Rectal smooth muscle tissue (tissue), 1 donor: ENCODE results near the gene CCDC126.
"Not testable (repeated sequence)": the region's sequence is repeated elsewhere in the genome, so short reads cannot be mapped to it uniquely, and the experiment has no call there.

ENCODE experiments used
- H3K27ac ChIP-seq: one replicate; pipeline ENCODE4 v1.7.0; 2013; ENCODE audit warnings: low read depth, low read length, inconsistent platforms
- H3K27me3 ChIP-seq: one replicate; pipeline ENCODE4 v1.7.0; 2013; ENCODE audit warnings: low read length; ENCODE audit not compliant: control insufficient read depth, insufficient read depth
- H3K36me3 ChIP-seq: one replicate; pipeline ENCODE4 v1.7.0; 2013; ENCODE audit warnings: low read length; ENCODE audit not compliant: control insufficient read depth, insufficient read depth
- H3K4me1 ChIP-seq: one replicate; pipeline ENCODE4 v1.7.0; 2013; ENCODE audit warnings: low read length; ENCODE audit not compliant: control insufficient read depth, insufficient read depth
- H3K4me3 ChIP-seq: one replicate; pipeline ENCODE4 v1.7.0; 2013; ENCODE audit warnings: low read length
- H3K9ac ChIP-seq: one replicate; pipeline ENCODE4 v1.7.0; 2013; ENCODE audit warnings: low read length

The CCDC126 gene, protein sequence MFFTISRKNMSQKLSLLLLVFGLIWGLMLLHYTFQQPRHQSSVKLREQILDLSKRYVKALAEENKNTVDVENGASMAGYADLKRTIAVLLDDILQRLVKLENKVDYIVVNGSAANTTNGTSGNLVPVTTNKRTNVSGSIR

DNA sequence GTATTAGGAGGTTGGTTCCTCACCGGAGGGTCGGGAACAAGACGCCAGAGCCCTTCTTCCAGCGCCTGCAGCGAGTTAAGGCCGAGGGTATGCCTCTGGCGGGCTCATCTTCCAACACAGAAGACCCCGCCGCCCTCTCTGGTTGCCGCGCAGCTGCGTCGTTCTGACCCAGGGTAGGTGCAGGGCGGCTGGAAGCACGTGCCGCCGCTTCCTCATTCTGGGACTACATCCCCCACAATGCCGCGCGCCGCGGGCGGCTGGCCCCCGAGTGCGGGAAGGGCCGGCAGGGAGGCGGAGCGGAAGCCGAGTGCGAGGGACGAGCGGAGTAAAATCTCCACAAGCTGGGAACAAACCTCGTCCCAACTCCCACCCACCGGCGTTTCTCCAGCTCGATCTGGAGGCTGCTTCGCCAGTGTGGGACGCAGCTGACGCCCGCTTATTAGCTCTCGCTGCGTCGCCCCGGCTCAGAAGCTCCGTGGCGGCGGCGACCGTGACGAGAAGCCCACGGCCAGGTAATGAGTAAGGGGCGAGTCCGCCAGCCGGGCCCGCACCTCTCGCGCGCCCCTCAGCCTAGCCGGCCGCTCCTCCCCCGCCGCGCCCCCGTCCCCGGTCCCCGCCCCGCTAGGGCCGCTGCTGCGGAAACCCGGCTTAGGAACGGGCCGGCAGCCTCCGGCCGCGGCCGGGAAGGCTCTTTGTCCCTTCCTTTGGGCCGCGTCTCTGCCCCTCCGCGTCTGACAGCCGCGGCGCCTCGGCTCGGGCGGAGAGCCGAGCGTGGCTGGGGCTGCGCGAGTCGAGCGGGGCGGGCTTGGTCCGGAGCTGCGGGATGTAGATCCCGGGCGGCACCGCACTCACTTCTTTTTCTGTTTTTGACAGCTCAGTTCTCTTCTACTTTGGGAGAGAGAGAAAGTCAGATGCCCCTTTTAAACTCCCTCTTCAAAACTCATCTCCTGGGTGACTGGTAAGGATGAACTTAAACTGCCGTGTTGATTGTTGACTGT, at the start of gene CCDC126:
Gene CCDC126 (plus strand): TSS at position 289 of the 998 bp plus-strand sequence. CDS start 13,934 bp downstream, outside the sequence.
- H3K27ac ChIP-seq = peak within 1 kb of the TSS; percentile 95
- peak within 1 kb of the TSS; percentile 87 for H3K4me3 ChIP-seq

DNA sequence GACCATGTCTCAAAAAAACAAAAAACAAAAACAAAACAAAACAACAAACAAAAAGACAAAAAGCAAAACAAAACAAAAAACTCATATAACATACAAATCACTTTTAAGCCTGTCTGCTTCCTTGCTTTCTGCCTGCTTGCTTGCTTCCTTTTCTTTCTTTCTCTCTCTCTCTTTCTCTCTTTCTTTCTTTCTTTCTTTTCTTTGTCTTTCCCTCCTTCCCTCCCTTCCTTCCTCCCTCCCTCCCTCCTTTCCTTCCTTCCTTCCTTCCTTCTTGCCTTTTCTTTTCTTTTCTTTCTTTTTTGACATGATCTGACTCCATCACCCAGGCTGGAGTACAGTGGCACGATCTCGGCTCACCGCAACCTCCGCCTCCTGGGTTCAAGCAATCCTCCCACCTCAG, 49.5 kb upstream of the CCDC126 start:
- no peak overlapping the region for H3K9ac ChIP-seq
- H3K4me1 ChIP-seq = no peaks in the 10 kb centered on the region
- H3K27ac ChIP-seq = no peak overlapping the region
- no peaks in the 10 kb centered on the region for H3K27me3 ChIP-seq
- no peaks in the 10 kb centered on the region for H3K36me3 ChIP-seq
- H3K4me3 ChIP-seq = no peak overlapping the region

More for the DNA sequence above, at the start of gene CCDC126:
- H3K27me3 ChIP-seq = no peaks in the 10 kb centered on the region
- no peaks in the 10 kb centered on the region for H3K4me1 ChIP-seq
- H3K36me3 ChIP-seq = no peaks in the 10 kb centered on the region
- H3K9ac ChIP-seq = peak within 1 kb of the TSS; percentile 74

DNA sequence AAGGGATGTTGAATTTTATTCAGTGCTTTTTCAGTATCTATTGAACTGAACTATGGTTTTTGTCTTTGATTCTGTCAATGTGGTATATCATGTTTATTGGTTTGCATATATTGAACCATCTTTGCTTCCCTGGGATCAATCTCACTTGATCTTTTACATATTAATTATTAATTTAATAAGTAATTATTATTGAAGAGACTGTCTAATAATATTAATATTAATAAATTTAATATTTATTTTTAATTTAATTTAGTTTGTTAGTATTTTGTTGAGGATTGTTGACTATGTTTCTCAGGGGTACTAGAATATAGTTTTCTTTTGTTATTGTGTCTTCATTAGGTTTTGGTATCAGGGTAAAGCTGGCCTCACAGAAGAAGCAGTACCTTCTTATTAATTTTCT, 38.9 kb upstream of the CCDC126 start:
- Histone ChIP-seq H3K9ac (no peak overlapping the region), H3K27ac (no peak overlapping the region), H3K4me1 (no peaks in the 10 kb centered on the region), H3K27me3 (no peaks in the 10 kb centered on the region), H3K4me3 (no peak overlapping the region), H3K36me3 (no peaks in the 10 kb centered on the region)

DNA sequence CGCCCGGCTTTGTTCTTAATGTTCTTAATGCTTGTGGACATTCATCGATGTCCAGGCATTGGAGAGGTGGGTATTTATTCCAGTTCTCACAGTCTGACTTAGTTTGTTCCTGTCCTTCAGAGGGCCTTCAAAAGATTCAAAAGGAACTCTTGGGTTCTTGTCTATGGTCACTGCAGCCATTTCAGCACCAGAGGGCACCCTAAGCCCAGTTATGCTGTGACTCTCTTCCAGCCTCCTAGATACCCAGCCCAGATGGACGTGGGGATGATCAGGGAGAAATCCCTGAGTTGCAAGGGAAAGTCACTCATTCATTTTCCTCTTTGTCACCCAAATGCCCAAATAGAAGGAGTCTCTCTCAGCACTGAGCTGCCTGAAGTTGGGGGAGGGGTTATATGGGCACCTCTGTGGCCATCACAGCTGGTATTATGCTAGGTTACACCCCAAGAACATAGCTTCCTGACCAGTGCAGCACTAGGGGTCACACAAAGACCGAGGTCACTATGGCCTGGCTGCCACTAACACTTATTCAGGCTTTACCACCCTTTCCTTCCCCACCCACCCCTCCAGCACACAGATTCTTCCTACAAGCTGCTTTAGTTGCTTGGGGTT, 26.5 kb upstream of the CCDC126 start:
- Histone ChIP-seq H3K36me3 (no peaks in the 10 kb centered on the region), H3K27me3 (no peaks in the 10 kb centered on the region), H3K9ac (no peak overlapping the region), H3K4me1 (no peaks in the 10 kb centered on the region), H3K4me3 (no peak overlapping the region), H3K27ac (no peak overlapping the region)

DNA sequence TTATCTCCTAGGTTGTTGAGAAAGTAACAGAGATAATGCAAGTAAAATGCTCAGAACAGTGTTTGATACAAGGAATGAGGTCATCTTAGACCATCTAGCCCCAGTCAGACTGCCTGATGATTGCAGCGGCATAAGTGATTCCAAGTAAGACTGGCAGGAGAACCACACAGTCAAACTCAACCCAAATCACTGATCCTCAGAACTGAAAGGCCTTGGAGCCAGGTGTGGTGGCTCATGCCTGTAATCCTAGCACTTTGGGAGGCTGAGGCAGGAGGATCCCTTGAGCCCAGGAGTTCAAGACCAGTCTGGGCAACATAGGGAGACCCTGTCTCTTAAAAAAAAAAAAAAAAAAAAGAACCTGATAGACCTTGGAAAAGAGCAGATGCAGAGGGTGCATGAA, 15.2 kb upstream of the CCDC126 start:
- not testable (repeated sequence) for H3K36me3 ChIP-seq, H3K4me1 ChIP-seq, H3K27ac ChIP-seq, H3K4me3 ChIP-seq, H3K27me3 ChIP-seq, H3K9ac ChIP-seq

DNA sequence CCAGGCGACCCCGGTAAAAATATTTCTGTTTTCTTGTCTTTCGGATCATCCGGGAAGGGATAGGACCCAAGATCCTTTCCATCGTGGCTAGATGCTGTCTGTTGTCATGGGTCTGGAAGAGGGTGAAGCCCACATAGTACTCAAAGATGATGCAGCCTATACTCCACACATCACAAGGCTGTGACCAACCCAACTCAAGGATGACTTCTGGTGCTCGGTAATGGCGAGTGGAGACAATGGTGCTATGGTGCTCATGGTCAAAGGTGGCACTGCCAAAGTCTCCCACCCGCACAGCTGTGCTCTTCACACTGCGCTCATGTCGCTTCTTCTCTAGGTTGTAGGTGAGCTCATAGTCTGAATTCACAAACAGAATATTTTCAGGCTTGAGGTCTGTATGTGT, 11.9 kb upstream of the CCDC126 start:
- H3K9ac ChIP-seq, H3K36me3 ChIP-seq, H3K4me3 ChIP-seq, H3K27me3 ChIP-seq, H3K27ac ChIP-seq, H3K4me1 ChIP-seq: not testable (repeated sequence)

DNA sequence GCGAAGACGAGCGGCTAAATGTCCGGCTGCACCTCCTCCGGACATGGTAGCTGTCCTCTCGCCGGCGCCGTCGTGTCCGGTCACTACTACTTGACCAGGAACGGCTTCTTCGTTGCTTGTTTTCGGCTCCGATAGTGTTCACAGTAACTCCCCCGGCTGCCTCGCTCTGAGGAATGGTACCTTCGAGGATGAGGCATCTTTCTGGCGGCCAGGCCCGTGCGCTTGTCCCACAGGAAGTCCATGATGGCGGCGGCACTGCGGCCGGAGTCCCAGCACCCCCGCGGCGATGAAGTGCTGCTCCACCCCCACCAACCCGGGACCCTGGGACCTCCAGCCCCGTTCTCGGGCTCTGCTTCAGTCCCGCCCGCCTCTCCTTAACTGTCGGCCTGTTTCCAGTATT, 11.0 kb upstream of the CCDC126 start:
- no peak overlapping the region for H3K4me3 ChIP-seq
- no peak overlapping the region for H3K27ac ChIP-seq
- no peaks in the 10 kb centered on the region for H3K27me3 ChIP-seq
- H3K9ac ChIP-seq = no peak overlapping the region
- no peaks in the 10 kb centered on the region for H3K36me3 ChIP-seq
- H3K4me1 ChIP-seq = no peaks in the 10 kb centered on the region

DNA sequence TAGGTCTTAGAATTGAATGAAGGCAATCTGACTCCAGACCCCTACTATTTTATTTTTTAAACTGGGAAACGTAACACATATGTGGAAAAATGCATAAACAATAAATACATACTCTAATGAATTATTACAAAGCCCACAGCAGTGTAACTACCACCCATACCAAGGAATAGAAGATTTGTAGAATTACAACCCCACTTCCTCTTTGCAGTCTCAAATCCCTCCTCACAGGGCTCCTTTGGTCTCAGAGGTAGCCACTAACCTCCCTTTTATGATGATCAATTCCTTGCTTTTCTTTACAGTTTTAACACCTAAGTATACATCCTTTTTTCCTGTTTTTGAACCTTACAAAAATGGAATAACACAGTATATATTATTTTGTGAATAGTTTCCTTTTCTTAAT, 6.7 kb upstream of the CCDC126 start:
- H3K27ac ChIP-seq = no peak overlapping the region
- no peaks in the 10 kb centered on the region for H3K4me1 ChIP-seq
- no peaks in the 10 kb centered on the region for H3K36me3 ChIP-seq
- H3K4me3 ChIP-seq = no peak overlapping the region
- no peaks in the 10 kb centered on the region for H3K27me3 ChIP-seq
- H3K9ac ChIP-seq = no peak overlapping the region

DNA sequence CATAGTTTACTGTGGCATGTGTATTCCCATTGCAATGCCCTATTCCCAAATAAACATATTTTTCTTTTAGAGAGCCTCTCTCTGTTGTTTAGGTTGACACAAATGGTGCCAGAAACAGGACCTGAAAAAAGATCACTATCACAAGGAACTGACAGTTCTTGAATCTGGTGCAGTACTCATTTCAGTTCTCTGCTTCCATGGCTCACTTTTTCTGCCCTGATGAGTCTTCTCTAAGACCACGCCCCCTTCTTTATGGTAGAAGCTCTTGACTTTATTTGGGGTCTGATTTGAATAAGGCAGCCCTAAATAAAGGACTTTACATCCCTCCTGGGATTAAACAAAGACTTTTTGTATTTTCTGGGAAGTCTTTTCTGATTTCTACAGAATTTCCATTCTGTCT, 3.5 kb upstream of the CCDC126 start:
- H3K27me3 ChIP-seq = no peaks in the 10 kb centered on the region
- H3K4me1 ChIP-seq = no peaks in the 10 kb centered on the region
- H3K9ac ChIP-seq = no peak overlapping the region
- no peak overlapping the region for H3K27ac ChIP-seq
- H3K36me3 ChIP-seq = no peaks in the 10 kb centered on the region
- no peak overlapping the region for H3K4me3 ChIP-seq

DNA sequence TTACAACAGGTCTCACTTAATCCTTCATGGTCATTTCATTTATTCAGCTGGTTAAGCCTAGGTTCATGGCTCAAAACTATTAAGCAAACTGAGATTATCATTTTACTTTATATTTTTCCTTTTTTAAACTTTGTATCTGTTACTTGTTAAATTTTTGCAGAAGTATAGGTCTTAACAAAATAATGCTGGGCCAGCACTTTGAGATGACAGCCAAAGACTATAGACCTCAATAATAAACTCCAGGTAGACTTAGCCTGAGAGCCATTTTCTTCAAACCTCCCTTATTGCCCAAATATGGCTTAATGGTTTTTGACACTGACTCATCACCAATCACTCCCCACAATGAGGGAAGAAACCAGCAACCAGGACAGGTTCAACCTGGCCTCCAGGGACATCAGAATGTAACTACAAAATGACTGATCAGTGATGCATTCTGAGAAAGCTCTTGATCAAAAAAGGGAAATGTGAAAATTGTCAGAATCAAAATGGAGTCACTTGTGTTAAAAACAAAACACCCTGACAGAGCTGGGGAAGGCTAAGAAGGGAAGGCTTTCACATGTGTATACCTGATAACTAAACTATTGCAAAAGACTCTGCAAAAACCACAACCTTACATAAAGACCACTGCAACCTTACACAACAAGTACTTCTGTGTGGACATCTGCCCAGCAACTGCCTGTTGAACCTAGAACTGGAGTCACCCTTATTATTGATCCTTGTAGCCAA, 2.1 kb upstream of the CCDC126 start:
- H3K9ac ChIP-seq = no peak overlapping the region
- H3K27ac ChIP-seq = no peak overlapping the region
- H3K36me3 ChIP-seq = no peaks in the 10 kb centered on the region
- no peaks in the 10 kb centered on the region for H3K27me3 ChIP-seq
- no peak overlapping the region for H3K4me3 ChIP-seq
- H3K4me1 ChIP-seq = no peaks in the 10 kb centered on the region

DNA sequence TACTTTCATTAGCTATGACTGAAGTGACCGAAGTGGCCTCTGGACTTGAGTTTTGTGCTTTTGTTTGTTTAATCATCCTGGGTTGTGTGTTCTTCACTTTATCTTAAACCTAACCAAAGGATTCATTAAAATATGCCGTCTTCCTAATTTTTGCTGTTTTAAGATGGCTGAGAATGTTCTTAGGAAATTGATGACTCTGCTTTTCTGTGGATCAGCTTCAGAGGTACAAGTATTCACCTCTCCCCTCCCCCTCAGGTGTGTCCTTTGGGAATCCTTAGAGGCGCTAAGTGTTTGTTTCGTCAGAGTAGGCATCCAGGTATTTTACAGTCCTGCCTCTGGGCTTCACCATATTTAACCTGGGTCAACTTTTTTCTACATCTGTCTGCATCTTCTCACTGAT, 1.1 kb downstream of the CCDC126 start:
- Histone ChIP-seq H3K9ac (peak overlapping the region; percentile 74), H3K36me3 (no peaks in the 10 kb centered on the region), H3K27me3 (no peaks in the 10 kb centered on the region), H3K4me1 (no peaks in the 10 kb centered on the region), H3K27ac (peak overlapping the region; percentile 95), H3K4me3 (peak overlapping the region; percentile 87)

DNA sequence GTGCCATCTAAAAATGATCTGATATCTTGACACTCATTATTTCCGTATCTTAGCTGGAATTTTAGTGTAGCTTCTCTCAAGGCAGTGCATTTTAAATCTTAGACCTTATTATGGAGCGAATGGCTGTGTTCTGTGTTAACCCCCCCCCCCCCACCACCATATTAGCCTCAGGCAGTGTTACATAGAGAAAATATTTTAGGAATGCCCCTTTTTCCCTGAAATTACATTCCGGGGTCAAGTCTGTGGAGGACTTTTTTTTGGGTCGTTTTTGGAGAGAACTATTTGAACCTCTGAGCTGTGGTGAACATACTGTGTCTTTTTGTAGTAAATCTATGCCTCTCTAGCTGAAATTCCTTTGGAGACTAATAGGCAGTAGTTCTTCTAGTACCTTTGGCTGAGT, 3.1 kb downstream of the CCDC126 start:
- Histone ChIP-seq H3K4me1 (no peaks in the 10 kb centered on the region), H3K4me3 (no peak overlapping the region), H3K36me3 (no peaks in the 10 kb centered on the region)

More for the DNA sequence above, 3.1 kb downstream of the CCDC126 start:
- H3K27ac ChIP-seq = no peak overlapping the region
- no peaks in the 10 kb centered on the region for H3K27me3 ChIP-seq
- no peak overlapping the region for H3K9ac ChIP-seq
